HG02870 (cell line): ENCODE measurements around the gene NFILZ.
"Not testable (repeated sequence)": the region's sequence is repeated elsewhere in the genome, so short reads cannot be mapped to it uniquely, and the experiment has no call there.

Experiments used
- ATAC-seq: cut with Tn5 transposase; IDR thresholded peaks from one replicate; pipeline ENCODE4 v1.9.1; 2021; ENCODE audit warnings: mild to moderate bottlenecking, moderate library complexity; ENCODE audit not compliant: unreplicated experiment

NFILZ gene

GRCh38 chr19:8610936-8611300, 19.5 kb upstream of the NFILZ start:
- no peak for ATAC-seq

- ATAC-seq = no peak
These were observed 19.0 kb upstream of the NFILZ start for GRCh38 chr19:8611391-8611876.

DNA sequence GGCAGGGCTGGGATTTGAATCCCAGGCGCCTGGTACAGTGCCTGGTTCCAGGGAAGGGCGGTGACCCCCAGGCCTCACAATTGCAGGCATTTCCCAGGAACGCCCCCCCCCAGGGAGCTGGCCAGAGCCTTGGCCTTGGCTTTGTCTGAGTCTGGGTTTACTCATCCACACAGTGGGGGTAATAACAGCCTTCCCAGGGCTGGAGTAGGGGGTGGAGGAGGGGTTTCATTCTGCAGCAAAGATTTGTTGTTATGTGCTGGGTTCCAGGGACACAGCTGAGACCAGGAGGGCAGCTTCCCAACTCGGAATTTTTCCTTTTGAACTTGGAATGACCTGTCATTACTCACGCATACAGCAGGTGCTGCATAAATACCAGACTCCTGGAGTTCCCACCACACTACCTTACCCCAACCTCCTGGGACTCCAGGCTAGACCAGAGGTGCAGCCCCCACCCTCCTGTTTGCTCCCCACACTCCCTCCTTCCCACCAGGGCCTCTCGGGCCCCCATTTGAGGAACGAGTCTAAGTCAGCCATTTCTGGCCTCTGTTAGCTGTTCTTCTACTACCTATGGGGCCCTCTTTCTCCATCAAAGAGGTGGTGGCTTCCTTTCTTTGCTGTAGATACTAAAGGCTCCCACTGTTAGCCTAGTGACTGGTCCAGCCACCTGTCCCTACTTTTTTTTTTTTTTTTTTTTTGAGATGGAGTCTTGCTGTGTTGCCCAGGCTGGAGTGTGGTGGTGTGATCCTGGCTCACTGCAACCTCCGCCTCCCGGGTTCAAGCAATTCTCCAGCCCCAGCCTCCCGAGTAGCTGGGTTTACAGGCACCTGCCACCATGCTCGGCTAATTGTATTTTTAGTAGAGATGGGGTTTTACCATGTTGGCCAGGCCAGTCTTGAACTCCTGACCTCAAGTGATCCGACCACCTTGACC, 18.3 kb upstream of the NFILZ start:
- ATAC-seq = no peak

- ATAC-seq = no peak
These were observed 17.6 kb upstream of the NFILZ start for GRCh38 chr19:8612807-8613171.

GRCh38 chr19:8614455-8614854, 16.0 kb upstream of the NFILZ start:
- no peak for ATAC-seq

- ATAC-seq = no peak
These were observed 15.4 kb upstream of the NFILZ start for GRCh38 chr19:8615024-8615423.

GRCh38 chr19:8615813-8616596, 14.4 kb upstream of the NFILZ start:
- ATAC-seq = no peak

GRCh38 chr19:8616861-8617260, 13.6 kb upstream of the NFILZ start:
- ATAC-seq = no peak

GRCh38 chr19:8617325-8617724, 13.1 kb upstream of the NFILZ start:
- ATAC-seq = not testable (repeated sequence)

DNA sequence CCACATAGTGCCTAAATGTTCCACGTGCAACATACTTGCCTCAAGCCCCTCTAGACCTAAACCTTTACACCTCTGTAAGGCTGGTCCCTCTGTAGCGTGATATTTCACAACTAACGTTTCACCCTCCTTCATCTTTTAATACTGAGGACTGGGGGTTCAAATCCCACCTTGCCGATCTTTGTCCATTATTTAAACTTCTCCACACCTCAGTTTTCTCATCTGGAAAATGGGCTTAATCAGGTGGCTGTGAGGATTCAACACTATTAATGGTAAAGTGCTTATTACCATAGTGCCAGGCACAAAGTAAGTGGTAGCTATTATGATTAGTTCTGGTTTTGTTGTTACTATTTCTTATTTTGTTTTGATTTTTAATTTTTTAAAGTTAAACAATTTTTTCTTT, 12.4 kb upstream of the NFILZ start:
- no peak for ATAC-seq

DNA sequence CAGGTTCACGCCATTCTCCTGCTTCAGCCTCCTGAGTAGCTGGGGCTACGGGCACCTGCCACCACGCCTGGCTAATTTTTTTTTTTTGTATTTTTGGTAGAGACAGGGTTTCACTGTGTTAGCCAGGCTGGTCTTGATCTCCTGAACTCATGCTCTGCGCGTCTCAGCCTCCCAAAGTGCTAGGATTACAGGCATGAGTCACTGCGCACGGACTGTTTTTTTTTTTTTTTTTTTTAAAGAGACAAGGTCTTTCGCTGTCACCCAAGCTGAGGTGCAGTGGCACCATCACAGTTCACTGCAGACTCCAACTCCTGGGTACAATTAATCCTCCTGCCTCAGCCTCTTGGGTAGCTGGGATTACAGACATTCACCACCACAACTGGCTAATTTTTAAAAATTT, 11.7 kb upstream of the NFILZ start:
- ATAC-seq = no peak

- not testable (repeated sequence) for ATAC-seq
These were observed 7.5 kb upstream of the NFILZ start for GRCh38 chr19:8622886-8623285.

DNA sequence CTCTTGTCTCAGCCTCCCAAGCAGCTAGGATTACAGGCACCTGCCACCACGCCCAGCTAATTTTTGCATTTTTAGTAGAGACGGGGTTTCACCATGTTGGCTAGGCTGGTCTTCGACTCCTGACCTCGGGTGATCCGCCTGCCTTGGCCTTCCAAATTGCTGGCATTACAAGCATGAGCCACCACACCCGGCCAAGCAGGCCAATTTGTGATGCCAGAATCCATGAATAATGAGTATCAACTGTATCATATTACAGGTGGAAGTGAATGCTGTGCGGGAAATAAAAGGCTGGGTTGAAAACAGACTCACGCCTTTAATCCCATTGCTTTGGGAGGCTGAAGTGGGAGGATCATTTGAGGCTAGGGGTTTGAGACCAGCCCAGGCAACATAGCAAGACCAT, 3.6 kb upstream of the NFILZ start:
- ATAC-seq = no peak

DNA sequence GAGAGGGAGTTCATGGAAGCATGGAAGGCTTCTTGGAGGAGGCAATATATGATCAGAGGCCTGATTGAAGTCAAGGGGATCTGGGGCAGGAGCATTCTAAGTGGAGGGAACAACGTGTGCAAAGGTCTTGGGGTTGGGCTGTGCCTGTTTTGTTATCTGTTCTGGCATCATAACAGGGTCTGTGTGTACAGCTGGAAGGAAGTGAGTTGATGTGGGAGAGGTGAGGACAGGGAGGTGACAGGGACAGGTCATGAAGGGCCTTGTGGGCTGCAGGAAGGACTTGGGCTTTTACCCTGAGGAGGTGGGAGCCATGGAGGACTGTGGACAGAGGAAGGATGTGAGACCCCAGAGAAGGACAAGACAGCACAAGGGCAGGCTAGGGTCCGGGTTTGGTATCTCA, 1.2 kb upstream of the NFILZ start:
- ATAC-seq = no peak

DNA sequence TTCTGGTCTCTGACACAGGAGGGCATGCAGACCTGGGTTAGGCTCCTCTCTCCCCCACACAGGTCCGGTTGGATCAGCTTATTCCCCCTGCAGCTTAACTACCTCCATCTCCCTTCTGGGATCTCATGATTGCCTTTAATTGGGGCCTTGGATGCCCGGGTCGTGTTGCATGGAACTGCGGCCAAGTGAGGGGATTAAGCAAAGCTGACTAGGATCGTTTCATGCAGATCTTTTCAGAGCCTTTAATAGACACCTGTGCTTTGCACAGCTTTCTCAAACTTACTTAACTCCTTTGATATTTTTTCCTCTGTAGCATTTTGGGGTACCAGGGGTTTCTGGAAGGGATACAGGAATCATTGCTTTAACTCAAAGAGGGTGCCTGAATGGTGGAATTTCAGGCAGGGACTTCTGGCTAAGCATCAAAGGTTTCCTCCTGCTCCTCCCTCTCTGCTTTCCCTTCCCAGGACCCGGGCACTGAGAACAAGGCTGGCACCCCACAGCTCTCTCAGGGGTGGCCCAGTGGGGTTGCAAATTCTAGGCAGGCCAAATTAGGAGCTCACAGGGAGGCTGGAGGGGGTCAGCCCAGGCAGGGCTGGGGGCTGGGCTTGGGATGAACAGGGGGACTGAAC, 477 bp downstream of the NFILZ start:
- ATAC-seq = no peak

DNA sequence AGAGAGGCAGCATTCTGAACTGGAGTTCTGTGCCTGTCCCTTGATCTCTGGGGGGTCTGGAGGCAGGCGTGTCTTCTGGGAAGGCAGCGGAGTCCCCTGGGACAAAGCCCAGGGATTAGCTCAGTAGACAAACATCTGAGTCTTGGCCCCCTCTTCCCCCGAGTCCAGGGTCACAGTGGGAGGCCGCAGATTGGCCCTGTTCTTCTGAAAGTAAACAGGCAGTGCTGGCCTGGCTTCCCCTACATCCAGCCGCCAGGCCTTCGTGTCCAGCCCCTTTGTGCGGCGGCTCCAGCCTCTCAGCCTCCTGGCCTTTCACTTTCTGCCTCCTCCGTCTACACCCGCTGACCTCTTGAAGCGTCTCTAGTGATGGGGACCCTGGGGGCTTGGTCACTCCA, 989 bp downstream of the NFILZ start:
- no peak for ATAC-seq

- ATAC-seq = no peak
These were observed 5.0 kb downstream of the NFILZ start for GRCh38 chr19:8635422-8635821.

DNA sequence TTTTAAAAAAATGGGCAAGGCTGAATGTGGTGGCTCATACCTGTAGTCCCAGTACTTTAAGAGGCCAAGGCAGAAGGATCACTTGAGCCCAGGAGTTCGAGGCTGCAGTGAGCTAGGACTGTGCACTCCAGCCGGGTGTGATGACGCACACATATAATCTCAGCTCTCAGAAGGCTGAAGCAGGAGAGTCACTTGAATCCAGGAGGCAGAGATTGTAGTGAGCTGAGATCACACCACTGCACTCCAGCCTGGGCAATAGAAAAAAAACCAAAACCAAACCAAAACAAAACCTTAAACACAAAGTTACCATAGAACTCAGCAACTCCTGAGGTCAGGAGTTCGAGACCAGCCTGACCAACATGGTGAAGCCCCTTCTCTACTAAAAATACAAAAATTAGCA, 6.6 kb downstream of the NFILZ start:
- not testable (repeated sequence) for ATAC-seq

GRCh38 chr19:8638078-8638619, 7.7 kb downstream of the NFILZ start:
- ATAC-seq = no peak

GRCh38 chr19:8639821-8640401, 9.5 kb downstream of the NFILZ start:
- no peak for ATAC-seq
